Fibroblast of gingiva (primary cell): ENCODE measurements around the gene PML.
"Not testable (repeated sequence)": the region's sequence is repeated elsewhere in the genome, so short reads cannot be mapped to it uniquely, and the experiment has no call there.

ENCODE experiments used
- DNase-seq: peaks from one replicate; pipeline ENCODE4 v3.0.0-alpha.2; 2011; ENCODE audit warnings: low read depth

The PML gene

GRCh38 chr15:73959012-73959581, 35.4 kb upstream of the PML start:
- DNase-seq, result peak; percentile 42

- DNase-seq, result no peak
Measured at GRCh38 chr15:73959801-73960200, 34.7 kb upstream of the PML start.

GRCh38 chr15:73960472-73961070, 33.9 kb upstream of the PML start:
- DNase-seq, result not testable (repeated sequence)

- no peak for DNase-seq
Measured at GRCh38 chr15:73962433-73962832, 32.1 kb upstream of the PML start.

GRCh38 chr15:73964736-73965093, 29.8 kb upstream of the PML start:
- DNase-seq, result peak; percentile 43

- DNase-seq, result no peak
Measured at GRCh38 chr15:73965094-73965757, 29.3 kb upstream of the PML start.

- peak; percentile 52 for DNase-seq
Measured at GRCh38 chr15:73965758-73966113, 28.8 kb upstream of the PML start.

- DNase-seq, result no peak
Measured at GRCh38 chr15:73968461-73968860, 26.1 kb upstream of the PML start.

- no peak for DNase-seq
Measured at GRCh38 chr15:73969151-73969759, 25.3 kb upstream of the PML start.

GRCh38 chr15:73972984-73973682, 21.4 kb upstream of the PML start:
- peak; percentile 68 for DNase-seq

- DNase-seq, result not testable (repeated sequence)
Measured at GRCh38 chr15:73973683-73974200, 20.8 kb upstream of the PML start.

- not testable (repeated sequence) for DNase-seq
Measured at GRCh38 chr15:73975440-73976125, 18.9 kb upstream of the PML start.

- no peak for DNase-seq
Measured at GRCh38 chr15:73978896-73979295, 15.6 kb upstream of the PML start.

GRCh38 chr15:73979636-73980035, 14.9 kb upstream of the PML start:
- no peak for DNase-seq

GRCh38 chr15:73981761-73982221, 12.7 kb upstream of the PML start:
- no peak for DNase-seq

GRCh38 chr15:73982222-73982962, 12.1 kb upstream of the PML start:
- DNase-seq, result peak; percentile 92

- peak; percentile 79 for DNase-seq
Measured at GRCh38 chr15:73983211-73983727, 11.2 kb upstream of the PML start.

GRCh38 chr15:73983773-73984172, 10.7 kb upstream of the PML start:
- no peak for DNase-seq

GRCh38 chr15:73984208-73984979, 10.1 kb upstream of the PML start:
- DNase-seq, result no peak
